GF-D8 (cell line): ENCODE data around the gene MAP3K5.
"Not testable (repeated sequence)": the region's sequence is repeated elsewhere in the genome, so short reads cannot be mapped to it uniquely, and the experiment has no call there.

ENCODE experiments used
- DNase-seq: peaks from one replicate; lab custom pipeline; 2025; lab: John Stamatoyannopoulos, UW

MAP3K5 gene

DNA sequence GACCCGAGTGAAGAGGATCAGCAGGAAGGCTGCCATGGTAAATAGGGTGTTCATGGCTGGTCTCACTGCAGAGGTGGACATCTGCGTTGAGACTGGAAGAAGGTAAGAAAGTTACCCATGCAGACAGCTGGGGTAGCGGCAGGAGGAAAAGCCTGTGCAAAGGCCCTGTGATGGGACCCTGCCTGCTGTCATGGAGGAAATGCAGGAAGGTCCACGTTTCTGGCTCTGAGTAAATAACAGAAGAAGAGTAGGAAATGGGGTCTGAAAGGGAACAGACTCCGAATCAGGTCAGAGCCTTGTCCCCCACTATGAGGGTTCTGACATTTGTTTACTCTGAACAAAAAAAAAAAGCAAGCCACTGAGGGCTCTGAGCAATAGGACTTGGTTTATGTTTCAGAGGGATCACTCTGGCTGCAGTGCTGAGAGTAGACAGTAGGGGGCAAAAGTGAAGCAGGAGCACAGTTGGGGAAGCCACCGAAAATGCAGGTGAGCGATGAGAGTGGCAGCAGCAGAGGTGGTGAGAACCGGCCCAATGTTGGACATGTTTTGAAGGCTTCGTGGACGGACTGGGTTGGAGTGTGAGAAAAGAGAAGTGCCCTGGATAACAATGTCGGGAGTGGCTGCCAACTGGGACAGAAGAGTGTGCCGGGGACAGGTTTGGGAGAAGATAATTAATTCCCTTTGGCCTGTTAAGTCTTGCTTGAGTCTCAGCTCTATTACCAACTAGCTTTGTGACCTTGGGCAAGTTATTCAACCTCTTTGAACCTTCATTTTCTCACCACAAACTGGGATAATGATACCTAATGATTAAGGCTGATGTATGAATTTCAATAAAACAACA is 184.1 kb downstream of the MAP3K5 start:
- DNase-seq = peak; percentile 0

DNA sequence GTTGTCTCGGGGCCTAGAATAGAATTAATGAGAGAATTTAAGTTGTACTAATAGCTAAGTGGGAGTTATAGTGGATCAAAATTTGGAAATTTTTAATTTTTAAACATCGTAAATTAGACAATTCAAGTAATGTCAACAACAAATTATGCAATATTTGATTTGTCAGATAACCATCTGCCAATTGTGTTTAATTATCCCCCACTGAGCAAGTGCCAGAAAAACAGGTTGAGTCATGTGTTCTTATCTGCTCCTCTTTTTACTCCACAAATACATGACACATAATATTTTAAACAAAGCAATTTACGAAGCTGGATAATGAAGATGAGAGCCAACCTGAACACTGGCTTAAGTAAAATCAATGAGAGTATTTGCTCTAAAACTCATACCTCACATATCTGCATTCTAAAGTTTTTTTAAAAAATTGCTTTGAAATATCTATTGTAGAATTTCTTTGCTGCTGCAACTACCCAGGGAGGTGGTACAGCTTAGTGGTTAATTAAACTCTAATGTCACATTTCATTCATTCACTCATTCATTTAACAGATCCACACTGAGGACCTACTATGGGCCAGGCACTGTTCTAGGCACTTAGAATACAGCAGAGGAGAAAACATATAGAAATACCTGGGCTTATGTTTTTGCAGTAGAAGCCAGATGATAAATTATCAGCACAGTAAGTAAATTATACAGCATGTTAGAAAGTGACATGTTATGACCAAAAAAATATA is 184.9 kb downstream of the MAP3K5 start:
- DNase-seq = no peak

DNA sequence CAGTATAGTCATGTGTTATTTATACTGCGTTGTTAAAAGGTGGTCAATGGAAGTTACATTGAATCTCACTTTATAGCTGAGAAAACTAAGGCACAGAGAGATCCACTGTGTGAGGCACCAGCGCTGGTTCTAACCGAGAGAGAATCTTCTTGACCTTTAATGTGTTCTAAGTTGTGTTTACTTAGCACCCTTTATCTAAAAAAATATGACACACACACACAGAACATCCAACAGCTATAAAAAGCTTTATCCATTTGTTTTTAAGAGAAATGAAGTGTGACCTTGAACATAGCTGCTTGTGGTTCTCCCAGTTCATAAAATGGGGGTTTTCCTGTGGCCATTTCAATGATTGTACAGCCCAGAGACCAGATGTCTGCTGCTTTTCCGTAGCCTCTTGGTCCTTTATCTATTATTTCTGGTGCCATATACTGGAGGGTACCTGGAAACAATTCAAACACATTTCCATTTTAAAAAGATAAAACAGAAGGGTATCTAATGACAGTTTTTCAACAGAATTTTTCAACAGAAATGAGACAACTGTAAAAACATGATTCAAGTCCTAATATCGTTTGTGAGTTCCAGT is 187.3 kb downstream of the MAP3K5 start:
- no peak for DNase-seq

DNA sequence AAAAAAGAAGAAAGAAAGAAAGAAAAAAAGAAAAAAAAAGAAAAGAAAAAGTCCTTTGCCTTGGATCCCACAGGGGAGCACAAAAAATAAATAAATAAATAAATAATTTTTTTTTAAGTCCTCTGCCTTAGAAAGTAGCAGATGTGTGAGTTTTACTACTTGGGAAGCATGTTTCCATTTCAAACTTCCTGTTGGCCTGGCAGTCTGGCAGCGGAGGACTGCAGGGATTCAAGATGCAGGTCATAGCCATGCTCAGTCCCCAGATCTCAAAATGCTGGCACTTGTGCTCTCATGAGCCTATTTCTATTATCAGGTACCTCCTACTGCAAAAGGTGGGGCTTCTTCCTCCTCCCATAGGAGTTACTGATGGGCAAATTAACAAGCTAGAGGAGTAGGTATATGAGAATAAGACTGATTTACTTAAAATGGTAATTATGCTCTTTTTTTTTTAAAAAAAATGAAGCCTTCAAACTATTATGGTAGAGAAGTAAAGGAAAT is 187.9 kb downstream of the MAP3K5 start:
- DNase-seq = no peak

DNA sequence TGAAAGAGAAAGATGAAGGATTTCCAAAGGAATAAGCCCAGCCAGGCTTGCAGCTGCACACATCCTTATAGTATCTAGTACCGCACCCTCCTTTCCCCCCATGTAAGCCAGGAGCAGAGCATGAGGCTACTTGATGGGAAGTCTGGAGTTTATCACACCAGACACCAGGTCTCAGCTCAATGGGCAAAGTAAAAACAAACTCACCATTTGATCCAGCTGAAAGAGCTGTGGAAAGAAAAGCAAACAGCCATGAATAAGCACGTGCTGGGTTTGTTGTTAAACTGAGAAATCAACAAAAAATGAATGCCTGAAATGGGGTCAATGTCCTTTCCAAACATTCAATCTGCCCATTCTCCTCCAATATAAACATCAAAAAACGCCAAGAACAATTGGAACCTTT is 191.5 kb downstream of the MAP3K5 start:
- no peak for DNase-seq

DNA sequence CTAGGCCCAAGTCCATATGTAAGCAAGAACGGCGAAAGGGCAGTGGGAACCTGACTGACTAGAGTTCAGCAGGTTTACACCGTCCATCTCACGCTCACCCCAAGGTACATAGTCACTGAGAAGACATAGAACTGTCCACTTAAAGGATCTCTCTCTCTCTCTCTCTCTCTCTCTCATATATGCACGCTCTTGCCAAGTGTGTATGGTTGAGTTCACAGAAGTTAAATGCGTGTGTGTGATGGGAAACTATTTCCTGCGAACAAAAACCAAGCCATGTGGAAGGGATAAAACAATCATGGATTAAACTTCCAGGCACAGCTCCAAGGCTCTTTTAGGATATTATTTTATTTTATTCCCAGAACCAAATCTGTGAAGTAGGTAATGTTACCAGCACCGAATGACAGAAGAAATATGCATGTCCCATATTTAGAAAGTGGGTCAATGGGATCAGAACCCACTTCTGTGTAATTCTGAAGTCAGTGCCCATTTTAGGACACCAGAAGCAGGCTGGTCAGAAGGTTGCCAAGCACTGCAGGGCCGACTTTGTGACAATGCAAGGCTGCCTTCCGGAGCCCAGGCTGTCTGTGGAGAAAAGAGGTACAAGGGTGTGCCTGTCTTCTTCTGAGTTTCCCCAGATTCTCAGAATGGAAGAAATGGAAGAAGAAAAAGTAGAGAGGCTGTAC is 192.8 kb downstream of the MAP3K5 start:
- DNase-seq = no peak

DNA sequence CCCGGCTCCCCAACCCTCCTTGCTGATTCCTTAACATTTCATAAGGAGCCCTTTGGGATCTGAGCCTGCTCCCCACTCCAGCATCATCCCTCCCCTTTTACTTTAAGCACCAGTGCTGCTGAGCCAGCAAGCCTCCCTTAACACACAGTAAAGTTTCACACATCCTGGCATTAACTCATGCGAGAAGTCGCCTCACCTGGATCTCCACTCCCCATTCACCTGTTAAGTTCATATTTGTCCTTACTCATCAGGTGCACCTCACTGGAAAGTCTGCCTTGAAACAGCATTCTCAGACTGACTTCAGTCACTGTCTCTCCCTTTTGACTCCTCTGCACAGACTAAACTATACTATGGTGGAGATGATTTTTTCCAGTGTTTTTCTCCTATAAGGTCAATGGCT is 194.2 kb downstream of the MAP3K5 start:
- no peak for DNase-seq

DNA sequence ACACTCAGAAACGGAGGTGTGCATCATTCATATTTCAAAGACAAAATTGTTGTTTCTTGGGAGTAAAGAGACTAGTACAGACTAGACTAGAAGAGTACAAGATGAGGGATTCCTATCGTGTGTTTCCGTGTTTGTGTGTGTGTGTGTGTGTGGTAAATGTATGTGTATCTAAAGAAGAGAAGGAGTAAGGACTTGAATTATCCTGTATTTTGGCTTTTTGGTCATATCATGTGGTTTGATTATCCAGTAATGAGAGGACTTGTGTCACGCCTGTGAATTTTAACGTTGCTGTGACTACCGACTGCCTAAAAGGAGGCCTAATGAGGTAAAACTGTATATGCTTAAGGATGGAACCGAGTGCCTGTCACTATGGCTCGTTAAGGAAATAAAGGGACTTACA is 197.6 kb downstream of the MAP3K5 start:
- DNase-seq = no peak

DNA sequence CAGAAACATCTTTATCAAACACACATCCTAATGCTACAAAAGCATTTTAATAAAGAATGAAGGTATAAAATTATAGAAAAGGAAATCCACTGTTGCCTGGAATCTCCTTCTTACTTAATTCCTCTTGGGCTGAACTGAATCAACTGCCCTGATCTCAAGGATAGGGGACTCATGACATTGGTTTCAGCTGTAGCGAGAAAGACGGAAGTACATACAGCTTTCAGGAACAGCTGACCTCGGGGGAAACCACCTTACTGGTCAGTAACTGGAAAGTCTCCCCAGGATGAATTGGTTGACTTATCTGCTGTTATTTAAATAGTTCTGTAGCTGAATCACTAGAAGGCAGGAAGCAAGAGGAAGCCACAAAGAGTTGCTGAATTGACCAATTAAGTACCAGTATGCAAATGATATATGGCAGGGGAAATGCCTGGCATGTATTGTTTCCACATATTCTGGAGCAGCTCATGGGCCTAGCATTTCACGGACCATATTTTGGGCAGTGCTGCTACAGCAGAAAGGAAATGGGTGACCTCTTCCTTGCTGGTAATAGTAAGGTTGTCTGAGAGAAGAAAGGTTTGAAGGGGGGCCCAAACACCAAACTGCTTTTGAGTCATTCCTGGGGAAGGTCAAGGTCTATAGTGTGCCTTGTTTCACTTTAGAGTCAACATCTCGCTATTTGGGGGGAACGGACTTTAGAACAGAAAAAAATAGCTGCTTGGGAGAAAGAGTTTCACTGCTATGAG is 198.4 kb downstream of the MAP3K5 start:
- peak; percentile 95 for DNase-seq

DNA sequence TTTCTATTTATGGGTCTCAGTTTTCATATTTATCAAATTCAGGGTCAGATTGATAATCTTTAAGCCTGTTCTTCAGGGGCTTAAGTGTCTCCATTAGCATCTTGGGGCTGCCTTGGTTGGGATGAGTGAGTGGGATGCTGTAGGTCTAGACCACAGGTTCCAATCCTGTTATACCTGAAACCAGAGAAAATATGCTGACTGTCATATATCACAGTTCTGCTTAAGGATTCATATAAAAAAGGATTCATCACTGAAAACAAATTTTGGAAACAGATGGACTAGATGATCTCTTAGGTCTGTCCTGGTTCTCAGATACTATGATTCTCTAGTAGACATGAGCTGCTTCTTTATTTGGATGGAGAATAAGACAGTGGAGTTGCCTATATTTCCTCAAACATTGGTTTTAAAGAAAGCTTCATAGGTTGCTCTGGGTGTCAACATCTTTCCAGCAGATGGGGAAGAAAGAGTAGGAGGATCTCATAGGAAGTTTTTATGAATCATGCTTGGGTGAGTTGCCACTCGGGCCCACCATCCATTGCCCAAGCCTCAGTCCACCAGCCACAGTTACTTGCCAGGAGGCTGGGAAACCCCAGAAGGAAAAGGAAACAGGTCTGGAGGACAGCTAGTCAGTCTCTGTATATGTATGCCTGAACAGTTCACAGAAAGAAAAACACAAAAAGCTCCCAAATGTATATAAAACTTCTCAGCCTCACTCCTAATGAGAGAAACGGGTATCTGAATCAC is 199.2 kb downstream of the MAP3K5 start:
- DNase-seq = no peak

DNA sequence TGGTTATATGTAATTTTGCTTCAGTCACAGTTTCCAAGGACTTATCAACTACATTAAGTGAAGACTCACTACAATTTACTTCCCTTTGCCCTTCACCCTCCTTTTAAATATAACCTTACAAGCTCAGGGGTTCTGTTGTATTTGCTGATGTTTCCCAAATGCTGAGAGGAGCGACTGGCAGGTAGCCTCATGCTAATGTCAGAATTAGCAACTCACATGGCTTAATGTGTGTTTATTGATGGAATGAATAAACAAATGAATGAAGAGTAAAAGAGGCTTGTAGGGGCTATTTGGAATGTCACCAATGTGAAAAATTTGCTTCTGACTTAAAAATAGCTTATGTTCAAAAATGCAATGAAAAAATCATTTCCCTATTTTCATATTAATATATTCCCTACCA is 200.7 kb downstream of the MAP3K5 start:
- DNase-seq = no peak

DNA sequence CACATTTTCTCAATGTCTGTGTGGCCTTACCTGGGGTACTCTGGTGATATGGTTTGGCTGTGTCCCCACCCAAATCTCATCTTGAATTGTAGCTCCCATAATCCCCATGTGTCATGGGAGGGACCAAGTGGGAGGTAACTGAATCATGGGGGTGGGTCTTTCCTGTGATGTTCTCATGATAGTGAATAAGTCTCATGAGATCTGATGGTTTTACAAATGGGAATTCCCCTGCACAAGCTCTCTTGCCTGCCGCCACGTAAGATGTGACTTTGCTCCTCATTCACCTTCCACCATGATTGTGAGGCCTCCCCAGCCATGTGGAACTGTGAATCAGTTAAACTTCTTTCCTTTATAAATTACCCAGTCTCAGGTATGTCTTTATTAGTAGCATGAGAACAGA is 201.4 kb downstream of the MAP3K5 start:
- DNase-seq = not testable (repeated sequence)

DNA sequence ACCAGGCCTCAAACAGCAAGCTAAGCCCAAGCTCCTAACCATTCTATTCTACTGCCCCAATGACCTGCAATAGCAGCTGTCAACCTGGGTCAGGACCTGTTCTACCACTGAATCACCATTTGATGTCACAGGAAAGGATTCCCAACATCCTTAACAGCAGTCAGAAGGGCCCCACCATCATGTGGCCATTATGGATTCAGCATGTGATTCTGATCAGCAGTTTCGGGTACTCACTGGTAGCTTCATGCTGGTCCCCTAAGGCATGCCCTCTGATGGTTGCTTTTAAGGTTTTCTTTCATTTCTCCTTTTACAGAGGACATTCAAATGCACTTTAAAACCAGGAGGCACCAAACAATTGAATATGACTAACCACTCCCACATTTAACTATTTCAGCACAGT is 204.8 kb downstream of the MAP3K5 start:
- no peak for DNase-seq

DNA sequence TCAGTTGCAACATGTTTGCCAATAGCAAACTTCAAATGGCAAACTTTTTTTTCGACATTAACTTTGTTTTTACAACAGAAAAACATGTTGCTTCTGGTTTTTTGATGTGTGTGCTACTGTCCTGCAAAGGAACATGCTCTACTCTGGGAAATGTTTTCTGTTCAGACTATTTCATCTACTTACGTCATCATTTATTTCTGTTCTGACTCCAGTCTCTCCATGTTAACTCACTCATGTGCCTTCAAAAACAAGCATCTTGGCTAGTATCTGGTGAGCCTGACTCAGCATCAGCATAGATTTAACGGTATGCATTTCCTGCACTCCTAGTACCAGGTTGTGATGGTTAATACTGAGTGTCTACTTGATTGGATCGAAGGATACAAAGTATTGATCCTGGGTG is 206.0 kb downstream of the MAP3K5 start:
- no peak for DNase-seq

DNA sequence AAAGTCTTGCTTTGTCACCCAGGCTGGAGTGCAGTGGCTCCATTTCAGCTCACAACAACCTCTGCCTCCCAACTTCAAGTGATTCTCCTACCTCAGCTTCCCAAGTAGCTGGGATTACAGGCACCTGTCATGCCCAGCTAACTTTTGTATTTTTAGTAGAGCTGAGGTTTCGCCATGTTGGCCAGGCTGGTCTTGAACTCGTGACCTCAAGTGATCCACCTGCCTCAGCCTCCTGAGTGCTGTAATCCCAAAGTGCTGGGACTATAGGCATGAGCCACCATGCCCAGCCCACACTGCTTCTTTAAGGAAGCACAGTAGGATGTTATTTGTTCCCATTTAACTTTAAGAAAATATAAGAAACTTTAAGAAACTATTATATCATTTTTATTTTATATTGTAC is 206.8 kb downstream of the MAP3K5 start:
- not testable (repeated sequence) for DNase-seq

DNA sequence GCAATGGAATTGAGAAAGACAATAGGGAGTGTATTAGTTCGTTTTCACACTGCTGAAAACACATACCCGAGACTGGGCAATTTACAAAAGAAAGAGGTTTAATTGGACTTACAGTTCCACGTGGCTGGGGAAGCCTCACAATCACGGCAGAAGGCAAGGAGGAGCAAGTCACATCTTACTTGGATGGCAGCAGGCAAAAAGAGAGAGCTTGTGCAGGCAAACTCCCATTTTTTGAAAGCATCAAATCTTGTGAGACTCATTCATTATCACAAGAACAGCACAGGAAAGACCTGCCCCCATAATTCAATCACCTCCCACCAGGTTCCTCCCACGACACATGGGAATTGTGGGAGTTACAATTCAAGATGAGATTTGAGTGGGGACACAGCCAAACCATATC is 208.0 kb downstream of the MAP3K5 start:
- not testable (repeated sequence) for DNase-seq

DNA sequence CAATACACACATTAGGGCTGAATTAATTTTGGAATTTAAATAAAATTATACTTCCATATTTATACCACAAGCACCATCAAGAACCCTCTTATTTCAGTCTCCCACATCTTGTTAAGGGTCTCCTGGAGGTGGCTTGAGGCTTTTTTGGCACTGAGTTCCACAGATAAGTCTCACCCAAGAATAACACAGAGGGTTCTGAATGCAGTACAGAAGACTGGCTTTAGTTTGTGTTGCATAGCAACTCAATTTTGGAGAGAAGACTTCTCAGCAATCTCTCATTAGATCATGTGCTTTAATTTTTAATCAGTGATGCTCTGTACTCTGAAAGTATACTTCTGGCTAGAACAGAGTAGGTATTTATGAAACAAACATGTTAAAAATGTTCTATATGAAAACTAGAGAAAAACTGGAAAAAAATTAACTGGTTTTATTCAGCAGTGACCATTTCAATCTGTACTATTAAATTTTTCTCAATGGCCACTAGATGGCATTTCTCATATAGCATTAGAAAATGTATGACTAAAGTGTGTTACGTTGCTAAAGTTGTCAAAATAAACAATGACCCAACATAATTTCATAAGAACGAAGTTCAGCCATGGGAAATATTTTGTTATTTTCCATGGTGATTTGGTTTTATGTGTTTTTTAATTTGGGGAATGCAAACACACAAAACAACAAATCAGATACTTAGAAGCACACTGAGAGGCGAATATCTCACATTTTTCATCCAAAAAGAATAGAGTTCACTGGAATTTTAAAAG is 209.4 kb downstream of the MAP3K5 start:
- peak; percentile 19 for DNase-seq

DNA sequence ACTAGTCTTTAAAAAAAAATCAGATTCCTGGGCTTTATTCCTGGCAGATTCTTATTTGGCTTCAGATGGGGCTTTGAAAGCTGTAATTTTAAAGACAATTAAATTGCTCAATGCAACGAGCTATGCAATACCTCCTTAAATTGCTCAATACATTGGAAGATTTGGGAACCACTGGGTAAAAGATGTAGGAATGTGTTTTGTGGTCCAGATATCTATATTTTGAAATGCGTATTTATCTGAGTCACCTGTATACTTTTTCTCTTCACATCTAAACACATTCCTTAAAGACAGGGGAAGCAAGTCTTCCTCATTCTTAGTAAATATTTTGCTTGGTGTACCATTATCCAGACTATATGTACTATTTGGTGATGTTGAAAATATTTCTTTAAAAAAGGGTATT is 212.5 kb downstream of the MAP3K5 start:
- DNase-seq = no peak

DNA sequence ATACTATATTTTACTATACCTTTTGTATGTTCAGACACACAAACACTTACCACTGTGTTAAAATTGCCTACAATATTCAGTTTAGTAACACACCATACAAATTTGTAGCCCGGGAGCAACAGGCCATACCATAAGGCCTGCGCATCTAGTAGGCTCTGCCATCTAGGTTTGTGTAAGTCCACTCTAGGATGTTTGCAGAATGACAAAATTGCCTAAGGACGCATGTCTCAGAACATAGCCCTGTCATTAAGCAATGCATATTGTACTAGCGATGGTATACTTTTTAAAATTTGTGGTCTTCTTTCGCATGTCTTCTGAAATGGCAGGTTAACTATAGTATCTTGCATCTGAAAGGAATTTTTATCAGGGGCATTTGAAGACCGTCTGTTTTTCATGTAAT is 215.5 kb downstream of the MAP3K5 start:
- DNase-seq = no peak

DNA sequence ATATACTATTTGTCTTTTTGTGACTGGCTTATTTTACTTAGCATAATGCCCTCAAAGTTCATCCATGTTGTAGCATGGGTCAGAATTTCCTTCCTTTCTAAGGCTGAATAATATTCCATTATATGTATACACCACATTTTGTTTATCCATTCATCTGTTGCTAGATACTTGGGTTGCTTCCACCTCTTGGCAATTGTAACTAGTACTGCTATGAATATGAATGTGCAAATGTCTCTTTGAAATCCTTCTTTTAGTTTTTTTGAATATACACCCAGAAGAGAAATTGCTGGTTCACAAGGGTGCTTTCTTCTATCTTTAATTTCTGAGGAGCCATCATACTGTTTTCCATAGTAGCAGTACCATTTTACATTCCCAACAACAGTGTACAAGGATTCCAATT is 220.8 kb downstream of the MAP3K5 start:
- DNase-seq = no peak
